Measurements from ENCODE around the gene FLT3. TPM values are rescaled to one million over a fixed set of nuclear protein-coding genes. Genes with fewer than 3 reads are reported as not detected.
"Not testable (repeated sequence)": the region's sequence is repeated elsewhere in the genome, so short reads cannot be mapped to it uniquely, and the experiment has no call there.

Gene FLT3
- total and polyA plus RNA-seq, 2 donors from 2014 or later: 2.9 TPM; not detected in 1

DNA sequence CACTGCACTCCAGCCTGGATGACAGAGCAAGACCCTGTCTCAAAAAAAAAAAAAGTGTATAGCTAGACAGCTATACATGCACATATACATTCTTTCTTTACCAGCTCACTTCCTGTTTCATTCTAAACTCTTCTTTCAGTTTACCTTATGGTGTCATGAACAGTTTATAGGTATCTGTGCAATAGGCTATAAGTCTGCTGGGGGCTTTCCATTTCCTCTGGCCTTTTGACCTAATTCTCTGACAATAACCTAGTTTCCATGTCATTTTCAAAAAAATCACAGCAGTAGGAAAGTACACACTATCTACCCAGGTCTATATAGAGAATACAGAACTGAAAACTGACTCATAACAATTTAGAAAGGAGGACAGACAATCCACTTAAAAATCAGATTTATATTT lies 87.5 kb downstream of the FLT3 start:
- intact Hi-C loops (cut with DNase I): no loop called here
- H3K4me1 ChIP-seq (ENCODE audit: control insufficient read depth in 2 of 3, insufficient read depth in 2 of 3, low read depth in 1 of 3, low read length in 3 of 3): no peaks in the 10 kb centered on the region
- H3K27me3 ChIP-seq (ENCODE audit: control insufficient read depth, insufficient read depth, low read length): no peaks in the 10 kb centered on the region
- FAIRE-seq (no peak), DNase-seq (no peak)
- TF ChIP-seq, protein P1, sequence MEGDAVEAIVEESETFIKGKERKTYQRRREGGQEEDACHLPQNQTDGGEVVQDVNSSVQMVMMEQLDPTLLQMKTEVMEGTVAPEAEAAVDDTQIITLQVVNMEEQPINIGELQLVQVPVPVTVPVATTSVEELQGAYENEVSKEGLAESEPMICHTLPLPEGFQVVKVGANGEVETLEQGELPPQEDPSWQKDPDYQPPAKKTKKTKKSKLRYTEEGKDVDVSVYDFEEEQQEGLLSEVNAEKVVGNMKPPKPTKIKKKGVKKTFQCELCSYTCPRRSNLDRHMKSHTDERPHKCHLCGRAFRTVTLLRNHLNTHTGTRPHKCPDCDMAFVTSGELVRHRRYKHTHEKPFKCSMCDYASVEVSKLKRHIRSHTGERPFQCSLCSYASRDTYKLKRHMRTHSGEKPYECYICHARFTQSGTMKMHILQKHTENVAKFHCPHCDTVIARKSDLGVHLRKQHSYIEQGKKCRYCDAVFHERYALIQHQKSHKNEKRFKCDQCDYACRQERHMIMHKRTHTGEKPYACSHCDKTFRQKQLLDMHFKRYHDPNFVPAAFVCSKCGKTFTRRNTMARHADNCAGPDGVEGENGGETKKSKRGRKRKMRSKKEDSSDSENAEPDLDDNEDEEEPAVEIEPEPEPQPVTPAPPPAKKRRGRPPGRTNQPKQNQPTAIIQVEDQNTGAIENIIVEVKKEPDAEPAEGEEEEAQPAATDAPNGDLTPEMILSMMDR (IDR thresholded peaks at IDR 0.05; ENCODE audit: borderline replicate concordance, extremely low read depth, insufficient read depth): no peak
- no peak overlapping the region for H3K9ac ChIP-seq (ENCODE audit: low read length in 3 of 3)
- no peaks in the 10 kb centered on the region for H3K36me3 ChIP-seq (ENCODE audit: control insufficient read depth in 2 of 3, insufficient read depth in 3 of 3, low read length in 3 of 3)
- no peak overlapping the region for H3K27ac ChIP-seq (ENCODE audit: low read depth in 2 of 2, low read length in 2 of 2)
- no peaks in the 10 kb centered on the region for H3K9me3 ChIP-seq (ENCODE audit: control insufficient read depth in 2 of 3, insufficient read depth in 1 of 3, low read length in 3 of 3)
- no peak overlapping the region for H3K4me3 ChIP-seq (ENCODE audit: low read length in 3 of 3)

DNA sequence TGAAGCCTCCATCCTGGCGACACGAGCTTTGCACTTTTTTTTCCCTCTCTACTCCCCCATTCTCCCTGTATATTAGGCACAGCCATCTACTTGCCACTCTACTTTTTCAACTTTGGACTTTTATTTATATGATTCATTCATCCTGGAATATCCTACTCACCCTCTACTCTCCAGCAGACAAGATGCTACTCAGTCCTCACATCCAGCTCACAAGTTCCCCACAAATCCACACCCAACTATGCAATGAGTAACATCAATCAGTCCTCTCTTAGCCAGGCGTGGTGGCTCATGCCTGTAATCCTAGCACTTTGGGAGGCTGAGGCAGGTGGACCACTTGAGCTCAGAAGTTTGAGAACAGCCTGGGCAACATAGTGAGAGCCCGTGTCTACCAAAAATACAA lies 88.0 kb downstream of the FLT3 start:
- TF ChIP-seq, protein P1 (IDR thresholded peaks at IDR 0.05; ENCODE audit: borderline replicate concordance, extremely low read depth, insufficient read depth): no peak
- no peak for FAIRE-seq
- H3K9ac ChIP-seq (ENCODE audit: low read length in 3 of 3): no peak overlapping the region

DNA sequence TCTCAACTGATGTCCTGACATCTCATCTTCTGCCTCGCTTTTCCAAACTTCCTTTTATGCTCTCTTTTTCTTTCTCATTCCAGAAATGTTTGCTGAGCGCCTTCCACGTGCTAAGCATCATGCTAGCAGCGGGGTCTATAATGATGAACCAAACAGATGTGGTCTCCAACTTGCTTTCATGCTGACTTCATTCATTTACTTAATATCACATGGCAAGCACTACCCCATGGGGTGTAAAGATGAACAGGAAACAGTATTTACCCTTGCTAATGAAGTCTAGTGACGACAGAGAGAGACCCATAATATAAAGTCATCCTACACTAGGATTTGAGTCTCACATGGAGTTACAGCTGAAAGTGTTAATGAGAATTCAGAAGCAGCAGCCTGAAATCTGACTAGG lies 90.3 kb downstream of the FLT3 start:
- no peaks in the 10 kb centered on the region for H3K9me3 ChIP-seq (ENCODE audit: control insufficient read depth in 2 of 3, insufficient read depth in 1 of 3, low read length in 3 of 3)
- TF ChIP-seq, protein P1 (IDR thresholded peaks at IDR 0.05; ENCODE audit: borderline replicate concordance, extremely low read depth, insufficient read depth): no peak
- no peaks in the 10 kb centered on the region for H3K36me3 ChIP-seq (ENCODE audit: control insufficient read depth in 2 of 3, insufficient read depth in 3 of 3, low read length in 3 of 3)
- no peak for FAIRE-seq
- H3K4me3 ChIP-seq (ENCODE audit: low read length in 3 of 3): no peak overlapping the region
- DNase-seq: no peak
- H3K4me1 ChIP-seq (ENCODE audit: control insufficient read depth in 2 of 3, insufficient read depth in 2 of 3, low read depth in 1 of 3, low read length in 3 of 3): no peaks in the 10 kb centered on the region
- no peak overlapping the region for H3K9ac ChIP-seq (ENCODE audit: low read length in 3 of 3)
- no peak overlapping the region for H3K27ac ChIP-seq (ENCODE audit: low read depth in 2 of 2, low read length in 2 of 2)
- H3K27me3 ChIP-seq (ENCODE audit: control insufficient read depth, insufficient read depth, low read length): no peaks in the 10 kb centered on the region
- intact Hi-C loops (cut with DNase I): no loop called here

More for the DNA sequence above, 88.0 kb downstream of the FLT3 start:
- no peak for DNase-seq
- Histone ChIP-seq H3K27me3 (ENCODE audit: control insufficient read depth, insufficient read depth, low read length) (no peaks in the 10 kb centered on the region), H3K36me3 (ENCODE audit: control insufficient read depth in 2 of 3, insufficient read depth in 3 of 3, low read length in 3 of 3) (no peaks in the 10 kb centered on the region), H3K27ac (ENCODE audit: low read depth in 2 of 2, low read length in 2 of 2) (no peak overlapping the region), H3K9me3 (ENCODE audit: control insufficient read depth in 2 of 3, insufficient read depth in 1 of 3, low read length in 3 of 3) (no peaks in the 10 kb centered on the region), H3K4me1 (ENCODE audit: control insufficient read depth in 2 of 3, insufficient read depth in 2 of 3, low read depth in 1 of 3, low read length in 3 of 3) (no peaks in the 10 kb centered on the region), H3K4me3 (ENCODE audit: low read length in 3 of 3) (no peak overlapping the region)
- intact Hi-C loops (cut with DNase I): no loop called here

DNA sequence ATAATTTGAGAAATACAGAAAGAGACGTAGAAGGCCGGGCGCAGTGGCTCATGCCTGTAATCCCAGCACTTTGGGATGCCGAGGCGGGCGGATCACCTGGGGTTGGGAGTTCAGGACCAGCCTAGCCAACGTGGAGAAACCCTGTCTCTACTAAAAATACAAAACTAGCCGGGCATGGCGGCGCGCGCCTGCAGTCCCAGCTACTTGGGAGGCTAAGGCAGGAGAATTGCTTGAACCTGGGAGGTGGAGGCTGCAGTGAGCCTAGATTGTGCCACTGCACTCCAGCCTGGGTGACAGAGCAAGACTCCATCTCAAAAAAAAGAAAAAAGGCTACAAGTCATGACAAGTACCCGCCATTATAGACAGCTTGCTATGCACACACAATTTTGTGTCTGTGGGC lies 95.4 kb downstream of the FLT3 start:
- intact Hi-C loops (cut with DNase I); H3K4me1 ChIP-seq (ENCODE audit: control insufficient read depth in 2 of 3, insufficient read depth in 2 of 3, low read depth in 1 of 3, low read length in 3 of 3); H3K27ac ChIP-seq (ENCODE audit: low read depth in 2 of 2, low read length in 2 of 2); FAIRE-seq; H3K9me3 ChIP-seq (ENCODE audit: control insufficient read depth in 2 of 3, insufficient read depth in 1 of 3, low read length in 3 of 3); H3K9ac ChIP-seq (ENCODE audit: low read length in 3 of 3); H3K36me3 ChIP-seq (ENCODE audit: control insufficient read depth in 2 of 3, insufficient read depth in 3 of 3, low read length in 3 of 3); H3K4me3 ChIP-seq (ENCODE audit: low read length in 3 of 3); H3K27me3 ChIP-seq (ENCODE audit: control insufficient read depth, insufficient read depth, low read length); DNase-seq: not testable (repeated sequence)

Data from kidney (tissue), 14 donors.